NCI-H2196 treated with DMSO at 0.1 percent for 48 hours (cell line): Measurements from ENCODE around the gene SRGN.

ENCODE experiments used
- DNase-seq: peaks from one replicate; lab custom pipeline; 2025; ENCODE audit not compliant: unreplicated experiment; lab: John Stamatoyannopoulos, UW

Gene SRGN

GRCh38 chr10:69089638-69090599 is 2.0 kb downstream of the SRGN start:
- DNase-seq, result no peak

DNA sequence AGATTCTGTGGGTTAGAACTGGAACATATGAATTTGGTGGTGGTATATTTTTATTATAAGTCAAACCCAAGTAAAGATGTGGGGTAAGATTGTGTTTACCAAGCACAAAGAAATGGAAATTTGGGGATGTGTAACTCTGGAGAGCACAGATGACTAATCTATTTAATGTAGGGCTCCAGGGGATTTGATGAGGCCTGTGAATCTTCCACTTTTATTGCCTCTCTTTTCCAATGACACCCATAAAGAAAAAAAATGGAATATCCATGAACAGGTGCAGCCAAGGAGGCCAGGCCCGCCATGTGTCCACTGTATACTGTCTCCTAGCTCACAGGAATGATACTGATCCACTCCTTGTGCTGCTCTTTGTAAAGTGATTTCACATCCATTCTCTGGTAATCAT is 2.8 kb downstream of the SRGN start:
- DNase-seq, result no peak

DNA sequence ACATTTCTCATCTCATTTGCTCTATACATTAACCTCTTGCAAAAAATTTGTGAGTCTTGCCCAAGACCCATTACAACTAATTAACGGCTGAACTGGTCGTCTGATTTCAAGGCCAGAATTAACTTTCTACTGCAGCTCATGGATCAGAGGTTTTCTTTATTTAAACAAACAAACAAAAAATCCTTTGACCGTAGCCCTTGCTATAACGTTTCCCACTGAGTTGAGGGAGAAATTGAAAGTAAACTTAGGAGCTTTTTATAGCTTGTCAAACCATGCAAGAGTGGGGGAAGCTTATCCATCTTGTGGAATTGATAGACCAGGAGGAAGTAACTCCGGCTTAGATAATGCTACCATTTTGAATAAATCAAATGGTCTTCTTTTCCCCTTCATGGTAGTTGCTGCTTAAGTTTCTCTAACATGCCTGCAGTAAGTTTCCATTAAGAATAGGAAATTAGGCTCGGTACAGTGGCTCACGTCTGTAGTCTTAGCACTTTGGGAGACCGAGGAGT is 3.3 kb downstream of the SRGN start:
- no peak for DNase-seq

GRCh38 chr10:69092959-69093850 is 5.3 kb downstream of the SRGN start:
- DNase-seq, result peak; percentile 11

DNA sequence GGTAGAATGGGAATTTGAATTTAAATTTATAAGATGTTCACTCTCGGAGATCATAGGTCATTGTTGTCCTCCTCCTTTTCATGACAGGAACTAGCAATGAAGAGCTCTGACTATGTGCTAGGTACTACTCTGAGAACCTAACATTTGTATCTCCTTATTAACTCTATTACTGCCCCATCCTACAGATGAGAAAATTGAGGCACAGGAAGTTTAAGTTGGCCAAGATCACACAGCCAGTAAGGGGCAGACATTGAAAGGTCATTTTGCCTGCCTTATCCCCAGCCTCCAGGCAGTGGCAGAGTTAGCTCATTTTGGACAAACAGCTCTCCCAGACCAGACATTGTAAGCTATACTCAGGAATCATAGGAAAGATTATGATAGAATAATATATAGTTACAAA is 6.0 kb downstream of the SRGN start:
- DNase-seq, result no peak

DNA sequence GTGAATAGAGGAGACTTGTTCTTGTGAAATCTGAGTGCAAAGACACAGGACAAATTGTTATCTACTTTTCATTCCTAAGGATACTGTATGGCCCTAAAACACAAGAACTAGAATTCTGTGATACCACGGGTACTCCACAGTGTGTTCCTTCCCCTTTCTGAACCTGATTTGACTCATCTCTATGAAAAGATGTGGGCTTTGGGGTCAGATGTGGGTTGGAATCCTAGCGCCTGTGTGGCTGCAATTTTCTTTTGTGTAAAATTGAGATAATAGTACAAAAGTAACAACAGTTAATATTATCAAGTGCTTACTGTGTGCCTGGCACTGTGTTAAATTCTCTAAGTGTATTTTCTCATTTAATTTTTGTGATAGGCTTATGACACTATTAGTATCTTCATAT is 8.1 kb downstream of the SRGN start:
- DNase-seq, result no peak

DNA sequence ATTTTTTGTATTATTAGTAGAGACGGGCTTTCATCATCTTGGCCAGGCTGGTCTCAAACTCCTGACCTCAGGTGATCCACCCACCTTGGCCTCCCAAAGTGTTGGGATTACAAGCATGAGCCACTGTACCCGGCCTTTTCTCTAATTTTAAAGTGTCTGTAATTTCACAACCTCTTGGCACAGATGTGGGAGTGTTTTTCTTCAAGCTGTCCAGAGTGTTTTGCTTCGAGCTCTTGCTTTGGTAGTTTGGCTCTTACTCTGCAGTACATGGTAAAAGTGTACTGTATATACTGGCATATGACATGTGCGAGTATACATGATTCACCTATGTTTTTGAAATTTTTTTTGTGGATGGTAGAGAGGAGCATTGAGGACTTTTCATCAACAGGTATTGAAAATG is 9.8 kb downstream of the SRGN start:
- DNase-seq, result no peak

GRCh38 chr10:69100136-69100872 is 12.4 kb downstream of the SRGN start:
- no peak for DNase-seq

DNA sequence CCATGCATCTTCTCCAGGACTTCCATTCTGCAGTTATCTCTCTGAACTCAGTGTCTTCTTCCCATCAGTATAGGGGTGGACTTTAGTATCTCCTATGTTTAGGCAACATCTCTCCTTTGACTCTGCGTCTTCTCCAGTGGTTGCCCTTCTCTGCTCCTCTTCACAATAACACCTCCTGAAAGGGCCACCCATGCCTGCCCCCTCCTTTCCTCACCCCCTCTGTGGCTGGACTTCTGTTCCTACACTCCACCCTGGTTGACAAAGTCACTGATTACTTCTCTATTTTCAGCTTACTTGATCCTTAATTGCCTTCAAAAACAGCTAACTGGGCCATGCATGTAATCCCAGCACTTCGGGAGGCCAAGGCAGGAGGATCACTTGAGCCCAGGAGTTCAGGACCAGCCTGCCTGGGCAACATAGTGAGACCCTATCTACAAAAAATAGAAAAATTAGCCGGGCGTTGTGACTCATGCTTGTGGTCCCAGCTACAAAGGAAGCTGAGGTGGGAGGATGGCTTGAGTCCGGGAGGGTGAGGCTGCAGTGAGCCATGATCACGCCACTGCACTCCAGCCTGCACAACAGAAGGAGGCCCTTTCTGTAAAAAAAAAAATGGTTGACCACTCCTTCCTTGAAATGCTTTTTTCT is 13.7 kb downstream of the SRGN start:
- DNase-seq, result no peak

DNA sequence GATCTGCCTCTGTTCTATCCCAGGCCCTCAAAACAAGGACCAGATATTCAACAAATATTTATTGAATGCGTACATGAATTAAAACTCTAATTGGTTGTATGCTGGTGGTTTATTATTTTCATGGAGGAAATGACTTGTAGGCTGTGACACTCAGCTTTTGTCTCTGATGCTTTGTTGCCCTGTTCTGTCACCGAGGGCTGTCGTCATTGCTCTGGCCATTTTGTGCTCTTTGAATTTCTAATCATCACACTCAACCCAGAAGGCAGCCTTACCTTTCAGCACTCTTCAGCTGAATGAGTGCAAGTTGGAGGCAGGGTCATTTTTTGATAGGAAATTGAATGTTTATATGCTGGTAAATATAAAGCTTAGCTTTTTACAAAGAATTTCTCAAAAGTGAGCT is 14.5 kb downstream of the SRGN start:
- no peak for DNase-seq

DNA sequence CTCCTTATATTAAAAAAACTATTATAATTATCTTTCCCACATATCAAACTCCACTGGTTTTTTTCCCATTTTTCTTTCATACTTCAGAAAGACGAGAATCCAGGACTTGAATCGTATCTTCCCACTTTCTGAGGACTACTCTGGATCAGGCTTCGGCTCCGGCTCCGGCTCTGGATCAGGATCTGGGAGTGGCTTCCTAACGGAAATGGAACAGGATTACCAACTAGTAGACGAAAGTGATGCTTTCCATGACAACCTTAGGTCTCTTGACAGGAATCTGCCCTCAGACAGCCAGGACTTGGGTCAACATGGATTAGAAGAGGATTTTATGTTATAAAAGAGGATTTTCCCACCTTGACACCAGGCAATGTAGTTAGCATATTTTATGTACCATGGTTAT is 15.9 kb downstream of the SRGN start:
- DNase-seq, result no peak

DNA sequence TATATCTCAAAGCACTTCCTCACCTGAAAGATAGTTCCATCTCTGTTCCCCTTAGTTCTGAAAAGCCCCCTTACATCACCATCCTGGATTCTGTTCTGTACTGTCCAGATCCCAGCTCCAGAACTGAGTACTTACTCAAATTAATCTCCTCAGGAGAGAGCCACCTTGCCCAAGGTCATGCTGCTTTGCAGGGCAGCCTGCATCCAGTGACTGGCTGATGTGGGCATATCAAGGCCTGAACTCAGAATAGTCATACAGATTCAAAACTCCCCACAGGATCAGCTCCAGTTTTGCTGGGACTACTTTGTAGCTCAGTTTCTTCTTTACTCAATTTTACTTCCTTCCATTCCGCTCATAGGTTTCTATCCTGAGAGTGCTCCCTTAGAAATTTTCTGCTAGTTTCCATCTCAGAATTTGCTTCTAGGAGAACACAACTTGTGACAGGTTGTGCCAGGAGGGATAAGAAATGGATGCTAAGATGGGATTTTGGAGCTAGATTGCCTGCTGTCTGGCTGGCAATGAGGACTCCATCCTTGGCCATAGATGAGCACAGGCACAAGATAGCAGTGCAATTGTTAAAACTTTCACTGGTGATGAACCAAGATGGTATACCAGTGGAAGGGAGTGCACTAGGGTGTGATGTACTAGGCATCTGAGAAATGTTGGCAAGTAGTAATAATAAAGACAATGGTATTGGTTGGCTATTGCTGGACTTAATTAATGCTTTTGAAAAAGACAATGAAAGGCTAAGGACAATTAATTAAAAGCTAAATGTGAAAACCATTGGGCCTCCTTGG is 17.3 kb downstream of the SRGN start:
- no peak for DNase-seq

DNA sequence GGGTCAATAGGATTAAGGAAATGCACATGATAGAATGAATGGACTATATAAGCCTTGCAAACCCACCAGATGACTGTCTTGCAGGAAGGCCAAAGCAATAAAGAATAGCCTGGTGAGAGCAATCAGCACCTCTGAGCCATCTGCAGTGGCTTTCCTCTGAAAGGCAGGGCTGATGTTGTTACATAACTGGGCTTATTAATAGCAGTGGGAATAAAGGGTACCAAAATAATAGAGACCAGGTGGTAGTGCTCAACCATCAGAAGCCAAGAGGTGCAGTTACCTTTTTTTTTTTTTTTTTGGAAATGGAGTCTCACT is 19.2 kb downstream of the SRGN start:
- no peak for DNase-seq

DNA sequence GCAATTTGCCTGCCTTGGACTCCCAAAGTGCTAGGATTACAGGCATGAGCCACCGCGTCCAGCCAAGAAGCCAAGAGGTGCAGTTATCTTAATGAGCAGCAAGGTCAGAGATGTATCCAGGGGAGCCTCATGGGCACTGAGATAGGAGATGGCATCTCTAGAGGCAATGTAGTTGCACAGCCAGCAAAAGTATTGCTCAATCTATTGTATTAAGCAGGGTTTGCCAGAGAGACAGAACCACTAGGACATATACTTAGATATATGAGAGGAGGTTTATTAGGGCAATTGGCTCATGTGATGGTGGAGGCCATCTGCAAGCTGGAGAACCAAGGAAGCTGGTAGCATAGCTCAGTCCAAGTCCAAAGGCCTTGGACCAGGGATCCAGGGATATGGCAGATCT is 19.8 kb downstream of the SRGN start:
- no peak for DNase-seq

GRCh38 chr10:69119896-69120295 is 32.0 kb downstream of the SRGN start:
- no peak for DNase-seq

- DNase-seq, result no peak
Observed at GRCh38 chr10:69123306-69123746, 35.4 kb downstream of the SRGN start.

GRCh38 chr10:69123747-69124562 is 36.1 kb downstream of the SRGN start, which contains the start of gene VPS26A:
Gene VPS26A (plus strand): TSS chr10:69124178. CDS start chr10:69124278, 100 bp downstream.
- peak; percentile 78 for DNase-seq

DNA sequence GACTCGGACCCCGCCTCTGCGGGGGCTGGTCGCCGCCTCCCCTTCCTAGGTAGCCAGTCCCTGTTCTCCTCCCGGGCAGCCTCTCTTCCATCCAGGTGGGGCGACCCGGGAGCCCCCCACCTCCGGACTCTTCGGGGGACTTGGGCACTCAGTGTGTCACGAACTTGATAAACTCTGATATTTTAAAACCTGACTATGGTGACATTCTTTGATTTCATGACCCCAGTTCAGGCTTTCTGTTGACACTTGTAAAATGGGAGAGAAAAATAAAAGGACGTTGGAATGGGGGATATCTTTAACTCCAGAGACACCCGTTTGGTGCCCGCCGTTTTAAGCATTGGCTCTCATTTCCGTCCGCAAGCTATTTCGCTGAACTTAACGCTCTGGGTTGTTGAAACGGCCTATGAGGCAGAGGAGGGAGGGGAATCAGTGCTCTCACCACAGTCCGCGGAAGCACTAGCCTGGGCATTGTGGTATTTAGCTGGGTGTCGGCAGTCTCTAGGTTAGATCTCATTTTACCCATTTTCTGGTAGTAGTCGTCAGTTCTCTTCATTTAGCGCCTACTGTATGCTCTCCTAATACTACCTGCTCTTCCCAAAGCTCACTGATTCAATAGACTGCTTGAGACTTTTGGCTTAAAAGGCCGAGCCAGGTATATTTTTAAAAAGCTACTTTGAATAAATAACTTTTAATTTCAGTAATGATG is 36.8 kb downstream of the SRGN start:
- DNase-seq, result no peak
